Lung (tissue), 12 donors: ENCODE measurements around the gene CASP7. TPM values are rescaled to one million over a fixed set of nuclear protein-coding genes. Genes with fewer than 3 reads are reported as not detected.

ENCODE experiments used
- ATAC-seq: fragments of 200-7000 bp; cut with Tn5 transposase; one replicate; pipeline ENCODE4 v1.9.1; 2020; ENCODE audit warnings: moderate number of reproducible peaks; ENCODE audit not compliant: insufficient read depth, low FRiP score
- DNase-seq, 3 donors: peaks; one replicate each; pipeline ENCODE4 v3.0.0-alpha.2; 2013 to 2017
- H3K27ac ChIP-seq, 2 donors: one replicate each; pipeline ENCODE4 v1.5.1; 2013; ENCODE audit warnings: mild to moderate bottlenecking in 2 of 2, moderate library complexity in 2 of 2, control low read depth in 1 of 2, inconsistent platforms in 1 of 2, low read depth in 1 of 2, low read length in 1 of 2
- H3K27me3 ChIP-seq, 3 donors: one replicate each; pipeline ENCODE4 v1.5.1; 2013; ENCODE audit warnings: low read length in 2 of 3; ENCODE audit not compliant: control insufficient read depth in 3 of 3, insufficient read depth in 3 of 3
- H3K36me3 ChIP-seq, 4 donors: one replicate each; pipeline ENCODE4 v1.5.1; 2013; ENCODE audit warnings: low read length in 4 of 4, mild to moderate bottlenecking in 1 of 4, moderate library complexity in 1 of 4; ENCODE audit not compliant: control insufficient read depth in 4 of 4, insufficient read depth in 4 of 4
- H3K4me1 ChIP-seq, 5 donors: one replicate each; pipeline ENCODE4 v1.5.1; 2013; ENCODE audit warnings: low read length in 5 of 5, mild to moderate bottlenecking in 2 of 5, moderate library complexity in 1 of 5; ENCODE audit not compliant: control insufficient read depth in 5 of 5, insufficient read depth in 5 of 5
- H3K4me3 ChIP-seq: one replicate; pipeline ENCODE4 v1.5.1; 2013; ENCODE audit warnings: mild to moderate bottlenecking, control low read depth, moderate library complexity
- H3K9ac ChIP-seq, 2 donors: one replicate each; pipeline ENCODE4 v1.5.1; 2013; ENCODE audit warnings: low read length in 2 of 2, control low read depth in 1 of 2; ENCODE audit not compliant: insufficient read depth in 1 of 2
- H3K9me3 ChIP-seq, 4 donors: one replicate each; pipeline ENCODE4 v1.5.1; 2013; ENCODE audit warnings: low read length in 3 of 4, mild to moderate bottlenecking in 1 of 4, moderate library complexity in 1 of 4; ENCODE audit not compliant: control insufficient read depth in 4 of 4, insufficient read depth in 3 of 4
- WGBS, 2 donors: extraction: QIAGEN DNeasy Blood & Tissue Kit; methylation state at CpG; one replicate each; pipeline ENCODE4 v1.1.7; 2013; 5-methylcytosine and 5-hydroxymethylcytosine counted together
- polyA plus RNA-seq, 2 donors: library from polyadenylated mRNA; stranded (reverse); fragments of 200-250 nt; gene quantifications; one replicate each; pipeline ENCODE4 v1.2.1, GENCODE V29; 2013
- total RNA-seq, 2 donors: library from RNA; depleted of rRNA in 1 of 2; stranded (reverse); fragments of >200 nt in 1 of 2; gene quantifications; one replicate each; pipeline ENCODE4 v1.2.1, GENCODE V29; 2014 to 2021
- TF ChIP-seq, protein P1 (sequence below): IDR thresholded peaks from 2 replicates; pipeline ENCODE4 v1.5.1; 2012; ENCODE audit warnings: mild to moderate bottlenecking; ENCODE audit errors: control extremely low read depth, extremely low read depth
- donor health status: control.
- donor health status: control.
- donor health status: Bipolar disorder and iron deficiency.
- donor health status: healthy.
- donor health status: DM: yes; HTN: yes; CAD: no.

CASP7 gene
- total and polyA plus RNA-seq, 4 donors = 15.4 to 48.2 (median 26.6) TPM

DNA sequence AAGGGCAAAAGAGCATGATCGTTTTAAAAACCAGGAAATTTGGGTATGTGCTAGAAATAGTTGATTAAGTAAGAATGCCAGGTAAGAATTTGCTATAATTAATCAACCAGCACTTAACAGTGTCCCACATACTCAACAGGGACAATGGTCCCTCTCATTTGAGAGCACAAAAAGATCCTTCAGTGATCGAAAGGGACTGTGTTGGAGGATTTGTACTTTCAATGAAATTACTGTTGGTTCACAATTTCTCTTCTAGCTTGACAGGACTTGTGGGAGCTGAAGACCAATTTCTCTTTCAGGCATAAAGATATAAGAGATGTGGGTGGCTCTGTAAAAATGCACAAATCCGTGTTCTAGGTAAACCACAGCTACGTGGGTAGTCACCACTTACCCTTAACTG is 59.3 kb downstream of the CASP7 start:
- whole genome bisulfite sequencing, 2 donors = 61 to 73% methylated on average over 4 of the region's 4 CpGs
- H3K36me3 ChIP-seq = no peaks in the 10 kb centered on the region
- TF ChIP-seq, protein P1, sequence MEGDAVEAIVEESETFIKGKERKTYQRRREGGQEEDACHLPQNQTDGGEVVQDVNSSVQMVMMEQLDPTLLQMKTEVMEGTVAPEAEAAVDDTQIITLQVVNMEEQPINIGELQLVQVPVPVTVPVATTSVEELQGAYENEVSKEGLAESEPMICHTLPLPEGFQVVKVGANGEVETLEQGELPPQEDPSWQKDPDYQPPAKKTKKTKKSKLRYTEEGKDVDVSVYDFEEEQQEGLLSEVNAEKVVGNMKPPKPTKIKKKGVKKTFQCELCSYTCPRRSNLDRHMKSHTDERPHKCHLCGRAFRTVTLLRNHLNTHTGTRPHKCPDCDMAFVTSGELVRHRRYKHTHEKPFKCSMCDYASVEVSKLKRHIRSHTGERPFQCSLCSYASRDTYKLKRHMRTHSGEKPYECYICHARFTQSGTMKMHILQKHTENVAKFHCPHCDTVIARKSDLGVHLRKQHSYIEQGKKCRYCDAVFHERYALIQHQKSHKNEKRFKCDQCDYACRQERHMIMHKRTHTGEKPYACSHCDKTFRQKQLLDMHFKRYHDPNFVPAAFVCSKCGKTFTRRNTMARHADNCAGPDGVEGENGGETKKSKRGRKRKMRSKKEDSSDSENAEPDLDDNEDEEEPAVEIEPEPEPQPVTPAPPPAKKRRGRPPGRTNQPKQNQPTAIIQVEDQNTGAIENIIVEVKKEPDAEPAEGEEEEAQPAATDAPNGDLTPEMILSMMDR = no peak
- DNase-seq = no peak
- H3K9me3 ChIP-seq = no peaks in the 10 kb centered on the region
- no peak overlapping the region for H3K27ac ChIP-seq
- H3K4me3 ChIP-seq = no peak overlapping the region
- ATAC-seq = no peak
- H3K27me3 ChIP-seq = no peaks in the 10 kb centered on the region
- H3K4me1 ChIP-seq = peaks cover 0 to 14% (median 4%) of the 10 kb centered on the region in 5 donors
- no peak overlapping the region for H3K9ac ChIP-seq

DNA sequence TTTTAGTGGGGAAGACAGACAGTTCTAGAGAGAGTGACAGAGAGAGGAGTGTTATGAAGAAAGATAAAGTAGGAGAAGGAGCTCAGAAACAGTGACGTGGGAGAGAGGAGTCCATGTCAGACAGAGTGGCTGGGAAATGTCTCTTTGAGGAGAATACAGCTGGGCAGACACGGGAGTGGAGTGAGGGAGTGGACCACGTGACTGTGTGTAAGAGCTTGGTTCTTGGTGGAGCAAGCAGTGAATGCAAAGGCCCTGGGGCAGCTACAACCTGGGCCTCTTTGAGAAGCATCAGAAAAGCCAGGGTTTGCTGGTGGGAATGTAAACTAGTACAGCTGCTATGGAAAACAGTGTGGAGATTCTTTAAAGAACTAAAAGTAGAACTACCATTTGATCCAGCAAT is 59.9 kb downstream of the CASP7 start:
- TF ChIP-seq, protein P1 = no peak
- no peak overlapping the region for H3K4me3 ChIP-seq
- ATAC-seq (no peak), DNase-seq (no peak)
- no peak overlapping the region for H3K27ac ChIP-seq
- no peaks in the 10 kb centered on the region for H3K27me3 ChIP-seq
- no peaks in the 10 kb centered on the region for H3K36me3 ChIP-seq
- no peaks in the 10 kb centered on the region for H3K9me3 ChIP-seq
- H3K9ac ChIP-seq = no peak overlapping the region
- 72 to 88% methylated on average over 3 of the region's 3 CpGs for WGBS, 2 donors
- H3K4me1 ChIP-seq = peaks cover 0 to 14% (median 4%) of the 10 kb centered on the region in 5 donors

DNA sequence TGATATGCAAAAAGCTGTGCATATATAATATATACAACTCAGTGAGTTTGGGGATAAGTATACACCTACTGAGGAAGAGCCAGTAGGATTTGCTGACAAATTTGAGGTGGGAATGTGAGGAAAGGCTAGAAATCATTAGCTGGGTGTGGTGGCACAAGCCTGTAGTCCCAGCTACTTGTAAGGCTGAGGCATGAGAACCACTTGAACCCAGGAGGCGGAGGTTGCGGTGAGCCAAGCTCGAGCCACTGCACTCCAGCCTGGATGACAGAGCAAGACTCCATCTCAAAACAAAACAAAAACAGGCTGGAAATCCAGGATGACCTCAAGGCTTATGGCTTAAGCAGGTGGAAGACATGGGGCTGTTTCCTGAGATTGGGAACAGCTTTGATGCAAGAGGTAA is 61.1 kb downstream of the CASP7 start:
- no peak overlapping the region for H3K4me3 ChIP-seq
- H3K4me1 ChIP-seq = peaks cover 0 to 14% (median 2%) of the 10 kb centered on the region in 5 donors
- H3K9ac ChIP-seq = no peak overlapping the region
- DNase-seq = no peak
- H3K9me3 ChIP-seq = no peaks in the 10 kb centered on the region
- ATAC-seq = no peak
- WGBS, 2 donors = 73 to 93% methylated on average over 3 of the region's 3 CpGs
- H3K27ac ChIP-seq = no peak overlapping the region
- H3K36me3 ChIP-seq = no peaks in the 10 kb centered on the region
- no peaks in the 10 kb centered on the region for H3K27me3 ChIP-seq
- TF ChIP-seq, protein P1 = no peak

DNA sequence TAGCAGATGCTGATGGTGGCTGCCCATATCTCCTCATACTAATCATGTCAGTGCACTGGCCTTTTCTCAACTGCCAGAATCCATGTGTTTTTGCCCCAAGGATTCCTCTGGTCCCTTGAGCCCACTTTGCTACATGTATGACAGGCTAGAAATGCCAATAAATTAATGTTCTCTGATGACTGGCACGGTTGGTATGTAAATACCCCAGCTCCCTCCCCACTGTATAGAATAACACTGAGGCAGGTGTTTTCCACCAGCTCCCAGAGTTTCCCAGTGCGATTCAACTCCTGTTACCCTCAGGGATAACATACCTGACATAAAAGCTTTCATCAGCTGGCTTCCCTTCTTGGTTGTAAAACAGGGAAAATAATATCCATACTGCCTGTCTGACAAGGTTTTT is 62.8 kb downstream of the CASP7 start:
- WGBS, 2 donors = 88 to 92% methylated on average over 2 of the region's 2 CpGs
- Histone ChIP-seq H3K4me3 (no peak overlapping the region), H3K36me3 (no peaks in the 10 kb centered on the region), H3K9ac (no peak overlapping the region), H3K4me1 (peaks cover 0 to 5% (median 0%) of the 10 kb centered on the region in 5 donors), H3K27me3 (no peaks in the 10 kb centered on the region), H3K27ac (no peak overlapping the region), H3K9me3 (no peaks in the 10 kb centered on the region)
- ATAC-seq (no peak), DNase-seq (no peak)
- TF ChIP-seq, protein P1 = no peak
